Transverse colon (tissue), 4 donors: ENCODE measurements around the gene GNG7. TPM values are rescaled to one million over a fixed set of nuclear protein-coding genes. Genes with fewer than 3 reads are reported as not detected.

Experiments
- DNase-seq: peaks from one replicate; pipeline ENCODE4 v3.0.0-alpha.2; 2019
- H3K27ac ChIP-seq, 4 donors: fragments of 200-600 bp; sonication (generic); 2 replicates each; pipeline ENCODE4 v1.5.1; 2016 to 2018; ENCODE audit warnings: inconsistent platforms in 4 of 4
- H3K27me3 ChIP-seq: fragments of 200-600 bp; sonication (generic); 2 replicates; pipeline ENCODE4 v1.5.1; 2017; ENCODE audit warnings: inconsistent platforms
- H3K36me3 ChIP-seq, 4 donors: fragments of 200-600 bp; sonication (generic); 2 replicates each; pipeline ENCODE4 v1.5.1; 2017 to 2019; ENCODE audit warnings: inconsistent platforms in 4 of 4
- H3K4me1 ChIP-seq, 4 donors: fragments of 200-600 bp; sonication (generic); 2 replicates each; pipeline ENCODE4 v1.5.1; 2017 to 2020; ENCODE audit warnings: inconsistent platforms in 4 of 4
- H3K4me3 ChIP-seq, 4 donors: fragments of 200-600 bp; sonication (generic); 1 replicate in 1 of 4; 2 replicates in 3 of 4; pipeline versions ENCODE4 v1.5.1 to v1.6.1; 2017 to 2019; ENCODE audit warnings: inconsistent platforms in 4 of 4
- H3K9me3 ChIP-seq, 2 donors: fragments of 200-600 bp; sonication (generic); 2 replicates each; pipeline ENCODE4 v1.5.1; 2017 to 2019; ENCODE audit warnings: inconsistent platforms in 2 of 2
- CTCF ChIP-seq, 5 experiments: fragments of 200-600 bp in 3 of 5; fragments of 450-650 bp in 2 of 5; sonication (generic) in 3 of 5; IDR thresholded peaks; 1 replicate in 2 of 5; 2 replicates in 3 of 5; pipeline ENCODE4 v1.5.1; 2016 to 2017; ENCODE audit warnings: antibody characterized with exemption in 5 of 5, inconsistent platforms in 3 of 5, mild to moderate bottlenecking in 2 of 5, moderate library complexity in 1 of 5
- EP300 ChIP-seq: sonication (generic); formaldehyde crosslinking; IDR thresholded peaks from one replicate; pipeline ENCODE4 v1.6.1; 2017; ENCODE audit warnings: antibody characterized with exemption, low read depth
- POLR2A ChIP-seq: fragments of 450-650 bp; IDR thresholded peaks from one replicate; pipeline ENCODE4 v1.6.1; 2016; ENCODE audit warnings: antibody characterized with exemption, mild to moderate bottlenecking, moderate library complexity
- POLR2AphosphoS5 ChIP-seq, 3 donors: sonication (generic); formaldehyde crosslinking; IDR thresholded peaks; one replicate each; pipeline ENCODE4 v1.6.1; 2016; ENCODE audit warnings: antibody characterized with exemption in 3 of 3
- WGBS, 2 donors: methylation state at CpG; one replicate each; pipeline ENCODE4 v1.1.5; 2018; ENCODE audit warnings: low coverage in 1 of 2; 5-methylcytosine and 5-hydroxymethylcytosine counted together
- in situ Hi-C, 4 donors: fragments of 200-750 bp; cut with MboI; loops; one replicate each; pipeline versions ENCODE4 v1.15.0 to v1.15.1; 2017; ENCODE audit warnings: low sequenced_read_pairs in 3 of 4, low pct_ligation_motif_present in 1 of 4, low pct_unique_long_range_greater_than_20kb in 1 of 4
- intact Hi-C: fragments of 100-400 bp; cut with DNase I; formaldehyde crosslinking; loops from one replicate; pipeline ENCODE4 v1.15.1; 2023; ENCODE audit warnings: low total_unique reads
- total RNA-seq, 4 donors: library from RNA; depleted of rRNA; stranded (reverse); fragments of >200 nt; gene quantifications; one replicate each; pipeline ENCODE4 v1.1.0, GENCODE V29; 2016

Gene GNG7
- total RNA-seq, 4 donors from 2014 or later = 1.6 to 13.1 (median 4.0) TPM

- intact Hi-C loops = no loop called here
- Histone ChIP-seq H3K4me1 (peaks cover 0 to 10% (median 7%) of the 10 kb centered on the region in 4 donors), H3K27me3 (no peaks in the 10 kb centered on the region), H3K4me3 (no peak overlapping the region), H3K27ac (no peak overlapping the region), H3K36me3 (no peaks in the 10 kb centered on the region), H3K9me3 (no peaks in the 10 kb centered on the region)
- 77 to 80% methylated on average over 3 to 9 of the region's 9 CpGs for WGBS, 2 donors
- in situ Hi-C loops = no loop called here
- peak; percentile 42 for DNase-seq
- TF ChIP-seq POLR2AphosphoS5 (IDR thresholded peaks at IDR 0.05) = no peak
- no peak for TF ChIP-seq EP300
- TF ChIP-seq POLR2A = no peak
- no peak for TF ChIP-seq CTCF (IDR thresholded peaks at IDR 0.05)
These were observed 173.0 kb downstream of the GNG7 start for GRCh38 chr19:2529473-2529918.

GRCh38 chr19:2528675-2529101, 173.8 kb downstream of the GNG7 start:
- no peaks in the 10 kb centered on the region for H3K9me3 ChIP-seq
- no peak for TF ChIP-seq CTCF (IDR thresholded peaks at IDR 0.05)
- TF ChIP-seq POLR2AphosphoS5 (IDR thresholded peaks at IDR 0.05) = no peak
- TF ChIP-seq POLR2A = no peak
- TF ChIP-seq EP300 = no peak
- H3K36me3 ChIP-seq = no peaks in the 10 kb centered on the region
- in situ Hi-C loops (no loop called here), intact Hi-C loops (no loop called here)
- H3K4me3 ChIP-seq = no peak overlapping the region
- no peak overlapping the region for H3K27ac ChIP-seq
- H3K4me1 ChIP-seq = peaks cover 0 to 9% (median 7%) of the 10 kb centered on the region in 4 donors
- no peaks in the 10 kb centered on the region for H3K27me3 ChIP-seq
- peak; percentile 44 for DNase-seq
- 30 to 66% methylated on average over 2 to 8 of the region's 8 CpGs for WGBS, 2 donors

GRCh38 chr19:2527686-2528085, 174.8 kb downstream of the GNG7 start:
- H3K27me3 ChIP-seq = no peaks in the 10 kb centered on the region
- no peak for DNase-seq
- no peak overlapping the region for H3K27ac ChIP-seq
- no peaks in the 10 kb centered on the region for H3K9me3 ChIP-seq
- TF ChIP-seq POLR2A (no peak), EP300 (no peak), CTCF (IDR thresholded peaks at IDR 0.05) (no peak), POLR2AphosphoS5 (IDR thresholded peaks at IDR 0.05) (no peak)
- peaks cover 0 to 8% (median 5%) of the 10 kb centered on the region in 4 donors for H3K4me1 ChIP-seq
- H3K36me3 ChIP-seq = no peaks in the 10 kb centered on the region
- intact Hi-C loops = no loop called here
- no peak overlapping the region for H3K4me3 ChIP-seq
- in situ Hi-C loops = no loop called here
- 100% methylated on average over 4 of the region's 4 CpGs; no CpG with 5 or more reads in 1 of the 2 donors for WGBS, 2 donors

- H3K9me3 ChIP-seq = no peaks in the 10 kb centered on the region
- no peaks in the 10 kb centered on the region for H3K27me3 ChIP-seq
- no peak overlapping the region for H3K4me3 ChIP-seq
- H3K36me3 ChIP-seq = no peaks in the 10 kb centered on the region
- H3K27ac ChIP-seq = no peak overlapping the region
- intact Hi-C loops (no loop called here), in situ Hi-C loops (no loop called here)
- H3K4me1 ChIP-seq = peaks cover 0 to 8% (median 5%) of the 10 kb centered on the region in 4 donors
- no peak for DNase-seq
- TF ChIP-seq POLR2AphosphoS5 (IDR thresholded peaks at IDR 0.05) (no peak), CTCF (IDR thresholded peaks at IDR 0.05) (no peak), EP300 (no peak), POLR2A (no peak)
- 92% methylated on average over 14 of the region's 14 CpGs; no CpG with 5 or more reads in 1 of the 2 donors for WGBS, 2 donors
These were observed 175.3 kb downstream of the GNG7 start for GRCh38 chr19:2527171-2527570.
